Uterus (tissue), 4 donors: ENCODE results near the gene BCAS3. TPM values are rescaled to one million over a fixed set of nuclear protein-coding genes. Genes with fewer than 3 reads are reported as not detected.

Experiments used
- DNase-seq, 2 donors: peaks; one replicate each; pipeline ENCODE4 v3.0.0-alpha.2; 2019 to 2020
- H3K27ac ChIP-seq, 2 donors: fragments of 200-600 bp; sonication (generic); 1 replicate in 1 of 2; 2 replicates in 1 of 2; pipeline ENCODE4 v1.5.1; 2016 to 2018
- H3K27me3 ChIP-seq, 2 donors: fragments of 200-600 bp; sonication (generic); one replicate each; pipeline ENCODE4 v1.5.1; 2018 to 2019; ENCODE audit warnings: control low read depth in 1 of 2
- H3K36me3 ChIP-seq, 2 donors: fragments of 200-600 bp; sonication (generic); one replicate each; pipeline ENCODE4 v1.5.1; 2019; ENCODE audit warnings: control low read depth in 1 of 2
- H3K4me1 ChIP-seq, 2 donors: fragments of 200-600 bp; sonication (generic); one replicate each; pipeline ENCODE4 v1.5.1; 2018 to 2019; ENCODE audit warnings: control low read depth in 1 of 2
- H3K4me3 ChIP-seq, 2 donors: fragments of 200-600 bp; sonication (generic); 1 replicate in 1 of 2; 2 replicates in 1 of 2; pipeline ENCODE4 v1.5.1; 2018 to 2019; ENCODE audit warnings: mild to moderate bottlenecking in 1 of 2
- H3K9me3 ChIP-seq, 2 donors: fragments of 200-600 bp; sonication (generic); one replicate each; pipeline ENCODE4 v1.5.1; 2019; ENCODE audit warnings: control low read depth in 1 of 2
- POLR2A ChIP-seq, 2 donors: fragments of 450-650 bp; IDR thresholded peaks; one replicate each; pipeline ENCODE4 v1.6.1; 2016; ENCODE audit warnings: antibody characterized with exemption in 2 of 2, mild to moderate bottlenecking in 1 of 2, moderate library complexity in 1 of 2
- intact Hi-C: fragments of 100-400 bp; cut with DNase I; formaldehyde crosslinking; loops from one replicate; pipeline ENCODE4 v1.15.1; 2023; ENCODE audit warnings: low total_unique reads
- total RNA-seq, 4 donors: library from RNA; depleted of rRNA in 3 of 4; stranded (reverse); fragments of >200 nt in 3 of 4; gene quantifications; one replicate each; pipeline versions ENCODE4 v1.1.0 to v1.2.4, GENCODE V29; 2014 to 2023
- TF ChIP-seq, protein P1 (sequence below), 4 experiments: fragments of 200-600 bp in 2 of 4; fragments of 450-650 bp in 2 of 4; sonication (generic) in 2 of 4; IDR thresholded peaks; one replicate each; pipeline ENCODE4 v1.5.1; 2016 to 2019; ENCODE audit warnings: antibody characterized with exemption in 4 of 4, mild to moderate bottlenecking in 2 of 4, moderate library complexity in 1 of 4
- donor health status: DM: yes; HTN: yes; CAD: no.

BCAS3 gene
- total RNA-seq = 100 to 1,000 TPM in 1 of 4 donors, 10 to 100 TPM in 3; 42.6 to 147 (median 83.7) TPM

DNA sequence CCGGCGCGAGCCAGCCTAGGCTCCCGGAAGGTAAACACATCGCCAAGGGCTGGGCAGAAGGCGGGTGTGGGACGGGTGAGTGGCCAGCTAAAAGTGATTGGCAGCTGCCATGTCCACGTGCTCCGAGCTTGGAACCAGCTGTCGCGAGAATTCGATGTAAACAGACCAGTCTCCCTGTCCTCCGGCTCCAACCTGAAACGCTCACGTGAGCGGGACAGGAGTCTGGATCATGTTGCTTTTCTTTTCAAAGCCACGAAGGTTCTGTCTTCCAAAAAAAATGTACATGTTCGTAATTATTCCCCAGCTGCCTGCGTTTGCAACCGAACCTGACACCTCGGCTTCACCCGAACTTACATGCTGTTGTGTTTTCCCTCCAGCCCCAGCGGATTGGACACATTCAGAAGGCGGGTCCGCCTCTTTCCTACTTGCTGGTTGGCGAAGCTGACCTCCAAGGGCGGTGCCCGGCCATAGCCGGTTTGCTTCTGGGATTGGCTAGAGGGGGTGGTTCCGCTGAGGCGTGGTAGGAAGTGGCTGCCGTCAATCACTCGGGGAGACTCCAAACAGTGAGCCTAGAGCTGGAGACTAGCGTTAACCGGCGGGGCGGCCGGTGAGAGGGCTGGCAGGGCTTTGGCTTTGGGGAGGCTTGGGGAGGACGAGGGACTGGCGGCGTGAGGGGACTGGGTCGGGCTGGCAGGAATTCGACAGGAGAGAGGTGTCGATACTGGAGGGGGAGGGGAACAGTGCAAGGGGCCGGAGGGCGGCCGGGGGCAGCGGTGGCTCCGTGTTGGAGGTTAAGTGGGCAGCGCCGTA, at the start of gene BCAS3:
TSS of gene BCAS3 (plus strand) at position 544 of the 810 bp plus-strand sequence.
- peak; percentile 97 to 98 for DNase-seq
- TF ChIP-seq, protein P1, sequence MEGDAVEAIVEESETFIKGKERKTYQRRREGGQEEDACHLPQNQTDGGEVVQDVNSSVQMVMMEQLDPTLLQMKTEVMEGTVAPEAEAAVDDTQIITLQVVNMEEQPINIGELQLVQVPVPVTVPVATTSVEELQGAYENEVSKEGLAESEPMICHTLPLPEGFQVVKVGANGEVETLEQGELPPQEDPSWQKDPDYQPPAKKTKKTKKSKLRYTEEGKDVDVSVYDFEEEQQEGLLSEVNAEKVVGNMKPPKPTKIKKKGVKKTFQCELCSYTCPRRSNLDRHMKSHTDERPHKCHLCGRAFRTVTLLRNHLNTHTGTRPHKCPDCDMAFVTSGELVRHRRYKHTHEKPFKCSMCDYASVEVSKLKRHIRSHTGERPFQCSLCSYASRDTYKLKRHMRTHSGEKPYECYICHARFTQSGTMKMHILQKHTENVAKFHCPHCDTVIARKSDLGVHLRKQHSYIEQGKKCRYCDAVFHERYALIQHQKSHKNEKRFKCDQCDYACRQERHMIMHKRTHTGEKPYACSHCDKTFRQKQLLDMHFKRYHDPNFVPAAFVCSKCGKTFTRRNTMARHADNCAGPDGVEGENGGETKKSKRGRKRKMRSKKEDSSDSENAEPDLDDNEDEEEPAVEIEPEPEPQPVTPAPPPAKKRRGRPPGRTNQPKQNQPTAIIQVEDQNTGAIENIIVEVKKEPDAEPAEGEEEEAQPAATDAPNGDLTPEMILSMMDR (IDR thresholded peaks at IDR 0.05) = no peak
- TF ChIP-seq POLR2A (IDR thresholded peaks at IDR 0.05) = peak; percentile 78 to 84
- peak within 1 kb of the TSS; percentile 65 to 97 for H3K4me3 ChIP-seq
- intact Hi-C loops = no loop called here
- H3K27me3 ChIP-seq = no peaks in the 10 kb centered on the region
- no peaks in the 10 kb centered on the region for H3K9me3 ChIP-seq
- peaks cover 0 to 5% of the 10 kb centered on the region in 2 donors for H3K4me1 ChIP-seq
- H3K36me3 ChIP-seq = no peaks in the 10 kb centered on the region
- H3K27ac ChIP-seq = peak within 1 kb of the TSS; percentile 80 to 89

DNA sequence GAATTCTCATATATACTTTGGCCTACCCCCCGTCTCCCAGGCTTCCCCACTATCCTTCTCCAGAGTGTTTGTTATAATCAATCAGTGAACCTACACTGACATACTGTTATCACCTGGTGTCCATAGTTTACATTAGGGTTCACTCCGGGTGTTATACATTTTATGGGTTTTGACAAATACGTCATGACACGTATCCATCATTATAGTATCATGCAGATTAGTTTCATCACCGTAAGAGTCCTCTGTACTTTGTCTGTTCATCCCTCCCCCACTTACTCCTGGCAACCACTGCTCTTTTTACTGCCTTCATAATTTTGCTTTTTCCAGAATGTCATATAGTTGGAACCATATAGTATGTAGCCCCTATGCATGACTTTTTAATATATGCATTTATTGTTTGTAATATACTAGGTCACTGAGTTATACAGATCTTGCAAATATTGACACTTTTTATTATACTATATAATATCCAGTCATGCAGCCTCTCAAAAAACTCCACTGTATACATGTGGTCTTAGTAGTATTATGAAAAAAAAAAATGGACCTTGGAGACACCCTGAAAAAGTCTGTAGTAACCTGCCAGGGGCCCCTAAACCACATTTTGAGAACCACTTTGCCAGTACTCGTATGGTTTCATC, 49.3 kb upstream of the BCAS3 start:
- no peak for TF ChIP-seq POLR2A (IDR thresholded peaks at IDR 0.05)
- TF ChIP-seq, protein P1 (IDR thresholded peaks at IDR 0.05) = no peak
- Histone ChIP-seq H3K4me3 (no peak overlapping the region), H3K36me3 (no peaks in the 10 kb centered on the region), H3K27ac (no peak overlapping the region), H3K27me3 (no peaks in the 10 kb centered on the region), H3K4me1 (no peaks in the 10 kb centered on the region), H3K9me3 (no peaks in the 10 kb centered on the region)
- intact Hi-C loops = no loop called here
- DNase-seq = no peak

DNA sequence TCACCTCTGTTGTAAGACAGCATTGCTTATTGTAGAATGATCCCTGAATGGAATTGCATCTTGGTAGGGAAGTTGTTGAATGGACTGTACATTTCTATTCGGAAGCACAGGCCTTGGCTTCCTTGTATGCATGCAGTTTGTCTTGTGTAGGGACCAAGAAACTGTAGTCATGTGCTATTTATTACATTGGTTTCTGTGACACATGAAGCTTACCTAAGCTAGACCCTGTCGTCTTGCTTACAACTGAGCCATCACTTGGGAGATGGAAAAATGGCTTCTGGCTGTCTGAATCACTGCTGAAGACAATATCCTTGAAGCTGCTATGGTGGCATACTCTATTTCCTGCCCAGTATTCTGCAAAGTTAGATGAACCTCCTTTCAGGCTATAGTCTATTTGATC, 48.5 kb upstream of the BCAS3 start:
- TF ChIP-seq, protein P1 (IDR thresholded peaks at IDR 0.05) = no peak
- no peak for TF ChIP-seq POLR2A (IDR thresholded peaks at IDR 0.05)
- Histone ChIP-seq H3K4me3 (no peak overlapping the region), H3K36me3 (no peaks in the 10 kb centered on the region), H3K27me3 (no peaks in the 10 kb centered on the region), H3K4me1 (no peaks in the 10 kb centered on the region), H3K27ac (no peak overlapping the region), H3K9me3 (no peaks in the 10 kb centered on the region)
- intact Hi-C loops = no loop called here
- DNase-seq = no peak

DNA sequence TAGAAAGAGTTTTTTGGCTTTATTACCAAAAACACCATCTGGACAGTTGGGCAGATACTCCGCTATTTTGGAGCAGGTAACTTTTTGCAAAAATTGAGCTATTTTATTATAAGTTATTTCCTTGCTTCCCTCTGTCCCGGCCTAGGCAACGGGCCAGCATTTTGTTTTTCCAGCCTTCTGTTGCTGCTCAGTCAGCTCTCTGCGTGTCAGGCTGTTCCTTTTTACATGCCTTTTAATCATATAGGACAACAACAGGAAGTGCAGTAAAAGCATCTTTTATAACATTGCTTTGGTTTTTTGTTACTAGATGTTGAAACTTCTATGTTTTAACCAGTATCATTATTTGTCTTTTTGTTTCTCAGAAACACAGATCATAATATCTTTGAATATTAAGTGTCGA, 47.3 kb upstream of the BCAS3 start:
- Histone ChIP-seq H3K27ac (peak overlapping the region; percentile 51 to 61), H3K4me3 (no peak overlapping the region), H3K9me3 (no peaks in the 10 kb centered on the region), H3K4me1 (no peaks in the 10 kb centered on the region), H3K27me3 (no peaks in the 10 kb centered on the region), H3K36me3 (no peaks in the 10 kb centered on the region)
- DNase-seq = peak; percentile 23 to 31
- TF ChIP-seq, protein P1 (IDR thresholded peaks at IDR 0.05) = no peak
- no peak for TF ChIP-seq POLR2A (IDR thresholded peaks at IDR 0.05)
- intact Hi-C loops = no loop called here

DNA sequence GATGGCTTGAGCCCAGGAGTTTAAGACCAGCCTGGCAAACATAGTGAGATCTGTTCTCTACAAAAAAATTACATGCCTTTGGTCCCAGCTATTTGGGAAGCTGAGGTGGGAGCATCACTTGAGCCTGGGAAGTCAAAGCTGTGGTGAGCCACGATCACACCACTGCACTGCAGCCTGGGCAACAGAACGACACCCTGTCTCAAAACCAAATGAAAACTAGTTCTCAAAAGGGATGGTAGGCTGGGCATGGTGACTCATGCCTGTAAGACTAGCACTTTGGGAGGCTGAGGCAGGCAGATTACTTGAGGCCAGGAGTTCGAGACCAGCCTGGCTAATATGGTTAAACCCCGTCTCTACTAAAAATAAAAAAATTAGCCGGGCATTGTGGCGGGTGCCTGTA, 46.5 kb upstream of the BCAS3 start:
- H3K27ac ChIP-seq = peak overlapping the region; percentile 51 to 61
- TF ChIP-seq POLR2A (IDR thresholded peaks at IDR 0.05) = no peak
- TF ChIP-seq, protein P1 (IDR thresholded peaks at IDR 0.05) = no peak
- intact Hi-C loops = no loop called here
- no peak overlapping the region for H3K4me3 ChIP-seq
- no peak for DNase-seq
- no peaks in the 10 kb centered on the region for H3K36me3 ChIP-seq
- no peaks in the 10 kb centered on the region for H3K4me1 ChIP-seq
- H3K9me3 ChIP-seq = no peaks in the 10 kb centered on the region
- H3K27me3 ChIP-seq = no peaks in the 10 kb centered on the region
